22Rv1 (cell line): ENCODE data around the gene RHOBTB3.

Experiments
- ZFX ChIP-seq: fragments of 450-650 bp; IDR thresholded peaks from 2 replicates; pipeline ENCODE4 v1.6.1; 2017; ENCODE audit warnings: antibody characterized with exemption, borderline replicate concordance
- TF ChIP-seq, protein P1 (sequence below): fragments of 450-650 bp; IDR thresholded peaks from 2 replicates; pipeline ENCODE4 v1.5.1; 2017; ENCODE audit warnings: mild to moderate bottlenecking

DNA sequence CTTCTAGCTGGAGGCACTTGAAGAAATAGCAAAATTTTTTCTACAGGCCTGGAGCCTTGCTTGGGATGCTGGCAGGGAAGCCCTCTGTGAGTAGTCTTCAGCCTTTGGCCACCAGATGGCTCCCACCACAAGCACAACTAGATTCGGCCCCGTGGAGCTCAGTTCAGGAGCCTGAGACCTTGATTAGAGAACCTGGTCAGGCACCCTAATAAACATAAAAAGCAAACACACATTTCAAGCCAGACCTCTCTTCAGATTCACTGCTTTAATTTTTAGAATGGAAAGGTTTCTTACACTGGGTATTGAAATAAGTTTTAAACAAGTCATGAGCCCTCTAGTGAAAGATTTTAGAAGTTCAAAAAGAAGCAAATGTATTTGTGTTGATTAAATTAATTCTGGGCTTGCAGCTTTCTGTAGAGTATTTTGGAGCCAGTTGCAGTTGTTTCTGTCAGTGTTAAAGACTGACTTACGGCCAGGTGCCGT is 50.0 kb downstream of the RHOBTB3 start:
- TF ChIP-seq, protein P1, sequence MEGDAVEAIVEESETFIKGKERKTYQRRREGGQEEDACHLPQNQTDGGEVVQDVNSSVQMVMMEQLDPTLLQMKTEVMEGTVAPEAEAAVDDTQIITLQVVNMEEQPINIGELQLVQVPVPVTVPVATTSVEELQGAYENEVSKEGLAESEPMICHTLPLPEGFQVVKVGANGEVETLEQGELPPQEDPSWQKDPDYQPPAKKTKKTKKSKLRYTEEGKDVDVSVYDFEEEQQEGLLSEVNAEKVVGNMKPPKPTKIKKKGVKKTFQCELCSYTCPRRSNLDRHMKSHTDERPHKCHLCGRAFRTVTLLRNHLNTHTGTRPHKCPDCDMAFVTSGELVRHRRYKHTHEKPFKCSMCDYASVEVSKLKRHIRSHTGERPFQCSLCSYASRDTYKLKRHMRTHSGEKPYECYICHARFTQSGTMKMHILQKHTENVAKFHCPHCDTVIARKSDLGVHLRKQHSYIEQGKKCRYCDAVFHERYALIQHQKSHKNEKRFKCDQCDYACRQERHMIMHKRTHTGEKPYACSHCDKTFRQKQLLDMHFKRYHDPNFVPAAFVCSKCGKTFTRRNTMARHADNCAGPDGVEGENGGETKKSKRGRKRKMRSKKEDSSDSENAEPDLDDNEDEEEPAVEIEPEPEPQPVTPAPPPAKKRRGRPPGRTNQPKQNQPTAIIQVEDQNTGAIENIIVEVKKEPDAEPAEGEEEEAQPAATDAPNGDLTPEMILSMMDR, result peak; percentile 97
- no peak for TF ChIP-seq ZFX
